GM12892 (cell line): ENCODE data around the gene JPH3.

ENCODE experiments used
- DNase-seq: peaks from one replicate; pipeline ENCODE4 v3.0.0; 2011; ENCODE audit not compliant: insufficient read length
- FAIRE-seq: peaks from 2 replicates; lab custom pipeline; 2011; peaks lifted over from hg19 to GRCh38; lab: Jason Lieb, UNC
- POLR2A ChIP-seq: IDR thresholded peaks from 2 replicates; pipeline ENCODE4 v1.6.1; 2011; ENCODE audit warnings: low read depth, low read length, control low read depth
- POLR2AphosphoS5 ChIP-seq: IDR thresholded peaks from 2 replicates; pipeline ENCODE4 v1.6.1; 2011; ENCODE audit warnings: low read depth, low read length, control low read depth
- TAF1 ChIP-seq: IDR thresholded peaks from 2 replicates; pipeline ENCODE4 v1.6.1; 2011; ENCODE audit warnings: low read depth, mild to moderate bottlenecking, control low read depth, low read length, borderline replicate concordance

The JPH3 gene

GRCh38 chr16:87636741-87637140 lies 34.4 kb downstream of the JPH3 start:
- FAIRE-seq (no peak), DNase-seq (no peak)
- TF ChIP-seq POLR2A = no peak
- TF ChIP-seq POLR2AphosphoS5 = no peak
- TF ChIP-seq TAF1 = no peak

- FAIRE-seq = no peak
- DNase-seq = no peak
- TF ChIP-seq TAF1 = no peak
- TF ChIP-seq POLR2A = no peak
Observed at GRCh38 chr16:87637357-87637756, 35.0 kb downstream of the JPH3 start.

- TF ChIP-seq TAF1 (no peak), POLR2AphosphoS5 (no peak), POLR2A (no peak)
- no peak for FAIRE-seq
- no peak for DNase-seq
Observed at GRCh38 chr16:87638736-87639135, 36.4 kb downstream of the JPH3 start.

GRCh38 chr16:87641721-87642120 lies 39.4 kb downstream of the JPH3 start:
- FAIRE-seq (no peak), DNase-seq (no peak)
- TF ChIP-seq POLR2AphosphoS5 (no peak), POLR2A (no peak), TAF1 (no peak)

GRCh38 chr16:87642491-87642890 lies 40.2 kb downstream of the JPH3 start:
- DNase-seq = no peak
- FAIRE-seq = no peak
- no peak for TF ChIP-seq POLR2A
- TF ChIP-seq POLR2AphosphoS5 = no peak
- no peak for TF ChIP-seq TAF1

- TF ChIP-seq POLR2AphosphoS5 (no peak), TAF1 (no peak), POLR2A (no peak)
- DNase-seq (no peak), FAIRE-seq (no peak)
Observed at GRCh38 chr16:87644186-87644585, 41.9 kb downstream of the JPH3 start.

GRCh38 chr16:87644596-87644995 lies 42.3 kb downstream of the JPH3 start:
- DNase-seq (no peak), FAIRE-seq (no peak)
- TF ChIP-seq TAF1 = no peak
- no peak for TF ChIP-seq POLR2A
- TF ChIP-seq POLR2AphosphoS5 = no peak

GRCh38 chr16:87645802-87646201 lies 43.5 kb downstream of the JPH3 start:
- no peak for DNase-seq
- FAIRE-seq = no peak
- no peak for TF ChIP-seq POLR2AphosphoS5
- no peak for TF ChIP-seq POLR2A
- TF ChIP-seq TAF1 = no peak

GRCh38 chr16:87647431-87648185 lies 45.3 kb downstream of the JPH3 start:
- FAIRE-seq (no peak), DNase-seq (no peak)
- TF ChIP-seq POLR2A (no peak), POLR2AphosphoS5 (no peak), TAF1 (no peak)

- no peak for DNase-seq
- TF ChIP-seq POLR2AphosphoS5 (no peak), TAF1 (no peak), POLR2A (no peak)
- FAIRE-seq = no peak
Observed at GRCh38 chr16:87648236-87648635, 45.9 kb downstream of the JPH3 start.

GRCh38 chr16:87648698-87649487 lies 46.6 kb downstream of the JPH3 start:
- DNase-seq (no peak), FAIRE-seq (no peak)
- TF ChIP-seq POLR2AphosphoS5 = no peak
- TF ChIP-seq POLR2A = no peak
- no peak for TF ChIP-seq TAF1

GRCh38 chr16:87652386-87652785 lies 50.1 kb downstream of the JPH3 start:
- no peak for DNase-seq
- TF ChIP-seq TAF1 (no peak), POLR2AphosphoS5 (no peak)
- no peak for FAIRE-seq

GRCh38 chr16:87652799-87653198 lies 50.5 kb downstream of the JPH3 start:
- FAIRE-seq (no peak), DNase-seq (no peak)
- no peak for TF ChIP-seq POLR2AphosphoS5
- TF ChIP-seq TAF1 = no peak
- no peak for TF ChIP-seq POLR2A
